ENCODE results near the gene TUBGCP2.

The TUBGCP2 gene

GRCh38 chr10:133258818-133259601 is 49.7 kb downstream of the TUBGCP2 start:
- no peak overlapping the region for H3K4me3 ChIP-seq (ENCODE audit: low read length)
- peaks cover 13% of the 10 kb centered on the region; the same call in 1 of the 2 replicates for H3K4me1 ChIP-seq (ENCODE audit: insufficient read depth, low read length)
- peaks cover 19% of the 10 kb centered on the region for H3K27me3 ChIP-seq (ENCODE audit: insufficient read depth, low read length)
- H3K9ac ChIP-seq (ENCODE audit: low read depth, low read length): no peak overlapping the region
- 80% methylated on average over 24 of the region's 24 CpGs for WGBS
- no peaks in the 10 kb centered on the region for H3K36me3 ChIP-seq (ENCODE audit: insufficient read depth, low read length)
- H3K27ac ChIP-seq (ENCODE audit: low read depth, low read length): no peak overlapping the region
- no peaks in the 10 kb centered on the region for H3K9me3 ChIP-seq (ENCODE audit: insufficient read depth, low read depth, low read length)

- Histone ChIP-seq H3K9ac (ENCODE audit: low read depth, low read length) (no peak overlapping the region), H3K27ac (ENCODE audit: low read depth, low read length) (no peak overlapping the region), H3K36me3 (ENCODE audit: insufficient read depth, low read length) (no peaks in the 10 kb centered on the region), H3K27me3 (ENCODE audit: insufficient read depth, low read length) (peaks cover 16% of the 10 kb centered on the region), H3K9me3 (ENCODE audit: insufficient read depth, low read depth, low read length) (no peaks in the 10 kb centered on the region), H3K4me1 (ENCODE audit: insufficient read depth, low read length) (peaks cover 13% of the 10 kb centered on the region; the same call in 1 of the 2 replicates), H3K4me3 (ENCODE audit: low read length) (no peak overlapping the region; the same call in 1 of the 2 replicates)
- WGBS: 86% methylated on average over 21 of the region's 21 CpGs
Measured at GRCh38 chr10:133258066-133258817, 50.4 kb downstream of the TUBGCP2 start.

- Histone ChIP-seq H3K36me3 (ENCODE audit: insufficient read depth, low read length) (no peaks in the 10 kb centered on the region), H3K27me3 (ENCODE audit: insufficient read depth, low read length) (peaks cover 9% of the 10 kb centered on the region), H3K9me3 (ENCODE audit: insufficient read depth, low read depth, low read length) (no peaks in the 10 kb centered on the region), H3K4me3 (ENCODE audit: low read length) (peak overlapping the region; percentile 38), H3K4me1 (ENCODE audit: insufficient read depth, low read length) (peaks cover 12% of the 10 kb centered on the region; the same call in 1 of the 2 replicates), H3K27ac (ENCODE audit: low read depth, low read length) (no peak overlapping the region), H3K9ac (ENCODE audit: low read depth, low read length) (no peak overlapping the region)
- WGBS: 8% methylated on average over 27 of the region's 27 CpGs
Measured at GRCh38 chr10:133257489-133258065, 51.1 kb downstream of the TUBGCP2 start.

- Histone ChIP-seq H3K4me3 (ENCODE audit: low read length) (no peak overlapping the region), H3K27me3 (ENCODE audit: insufficient read depth, low read length) (peaks cover 2% of the 10 kb centered on the region; the same call in 1 of the 2 replicates), H3K4me1 (ENCODE audit: insufficient read depth, low read length) (peaks cover 4% of the 10 kb centered on the region; the same call in 1 of the 2 replicates), H3K36me3 (ENCODE audit: insufficient read depth, low read length) (no peaks in the 10 kb centered on the region), H3K9me3 (ENCODE audit: insufficient read depth, low read depth, low read length) (no peaks in the 10 kb centered on the region), H3K27ac (ENCODE audit: low read depth, low read length) (no peak overlapping the region), H3K9ac (ENCODE audit: low read depth, low read length) (no peak overlapping the region)
- 94% methylated on average over 15 of the region's 15 CpGs for WGBS
Measured at GRCh38 chr10:133255323-133255722, 53.3 kb downstream of the TUBGCP2 start.

GRCh38 chr10:133254421-133255120 is 54.1 kb downstream of the TUBGCP2 start:
- peaks cover 6% of the 10 kb centered on the region; the same call in 1 of the 2 replicates for H3K27me3 ChIP-seq (ENCODE audit: insufficient read depth, low read length)
- no peak overlapping the region for H3K9ac ChIP-seq (ENCODE audit: low read depth, low read length)
- peaks cover 4% of the 10 kb centered on the region; the same call in 1 of the 2 replicates for H3K4me1 ChIP-seq (ENCODE audit: insufficient read depth, low read length)
- no peak overlapping the region for H3K4me3 ChIP-seq (ENCODE audit: low read length)
- H3K27ac ChIP-seq (ENCODE audit: low read depth, low read length): no peak overlapping the region
- 85% methylated on average over 13 of the region's 13 CpGs for WGBS
- H3K9me3 ChIP-seq (ENCODE audit: insufficient read depth, low read depth, low read length): no peaks in the 10 kb centered on the region
- no peaks in the 10 kb centered on the region for H3K36me3 ChIP-seq (ENCODE audit: insufficient read depth, low read length)

GRCh38 chr10:133253361-133253955 is 55.2 kb downstream of the TUBGCP2 start:
- WGBS: 96% methylated on average over 22 of the region's 22 CpGs
- no peaks in the 10 kb centered on the region for H3K9me3 ChIP-seq (ENCODE audit: insufficient read depth, low read depth, low read length)
- peaks cover 4% of the 10 kb centered on the region; the same call in 1 of the 2 replicates for H3K4me1 ChIP-seq (ENCODE audit: insufficient read depth, low read length)
- H3K36me3 ChIP-seq (ENCODE audit: insufficient read depth, low read length): no peaks in the 10 kb centered on the region
- H3K27me3 ChIP-seq (ENCODE audit: insufficient read depth, low read length): peaks cover 6% of the 10 kb centered on the region; the same call in 1 of the 2 replicates
- H3K4me3 ChIP-seq (ENCODE audit: low read length): no peak overlapping the region
- H3K9ac ChIP-seq (ENCODE audit: low read depth, low read length): no peak overlapping the region
- H3K27ac ChIP-seq (ENCODE audit: low read depth, low read length): no peak overlapping the region

GRCh38 chr10:133252223-133252552 is 56.5 kb downstream of the TUBGCP2 start:
- WGBS: 92% methylated on average over 10 of the region's 12 CpGs
- no peaks in the 10 kb centered on the region for H3K9me3 ChIP-seq (ENCODE audit: insufficient read depth, low read depth, low read length)

GRCh38 chr10:133251388-133252222 is 57.1 kb downstream of the TUBGCP2 start:
- Histone ChIP-seq H3K9me3 (ENCODE audit: insufficient read depth, low read depth, low read length) (no peaks in the 10 kb centered on the region), H3K4me3 (ENCODE audit: low read length) (no peak overlapping the region), H3K9ac (ENCODE audit: low read depth, low read length) (no peak overlapping the region), H3K36me3 (ENCODE audit: insufficient read depth, low read length) (no peaks in the 10 kb centered on the region), H3K27ac (ENCODE audit: low read depth, low read length) (no peak overlapping the region), H3K27me3 (ENCODE audit: insufficient read depth, low read length) (peaks cover 6% of the 10 kb centered on the region; the same call in 1 of the 2 replicates), H3K4me1 (ENCODE audit: insufficient read depth, low read length) (peaks cover 5% of the 10 kb centered on the region; the same call in 1 of the 2 replicates)
- 84% methylated on average over 28 of the region's 28 CpGs for whole genome bisulfite sequencing

More at GRCh38 chr10:133252223-133252552, 56.5 kb downstream of the TUBGCP2 start:
- Histone ChIP-seq H3K27ac (ENCODE audit: low read depth, low read length) (no peak overlapping the region), H3K4me3 (ENCODE audit: low read length) (no peak overlapping the region), H3K9ac (ENCODE audit: low read depth, low read length) (no peak overlapping the region), H3K36me3 (ENCODE audit: insufficient read depth, low read length) (no peaks in the 10 kb centered on the region), H3K4me1 (ENCODE audit: insufficient read depth, low read length) (peaks cover 7% of the 10 kb centered on the region), H3K27me3 (ENCODE audit: insufficient read depth, low read length) (peaks cover 6% of the 10 kb centered on the region; the same call in 1 of the 2 replicates)

GRCh38 chr10:133249975-133250754 is 58.5 kb downstream of the TUBGCP2 start:
- no peaks in the 10 kb centered on the region for H3K36me3 ChIP-seq (ENCODE audit: insufficient read depth, low read length)
- 88% methylated on average over 11 of the region's 11 CpGs for WGBS
- no peak overlapping the region for H3K9ac ChIP-seq (ENCODE audit: low read depth, low read length)
- no peak overlapping the region for H3K4me3 ChIP-seq (ENCODE audit: low read length)
- H3K27me3 ChIP-seq (ENCODE audit: insufficient read depth, low read length): peaks cover 6% of the 10 kb centered on the region; the same call in 1 of the 2 replicates
- H3K9me3 ChIP-seq (ENCODE audit: insufficient read depth, low read depth, low read length): no peaks in the 10 kb centered on the region
- no peak overlapping the region for H3K27ac ChIP-seq (ENCODE audit: low read depth, low read length)
- H3K4me1 ChIP-seq (ENCODE audit: insufficient read depth, low read length): peaks cover 5% of the 10 kb centered on the region; the same call in 1 of the 2 replicates

Measured in HUES64 (cell line).